Measurements from ENCODE around the gene VCPKMT.

DNA sequence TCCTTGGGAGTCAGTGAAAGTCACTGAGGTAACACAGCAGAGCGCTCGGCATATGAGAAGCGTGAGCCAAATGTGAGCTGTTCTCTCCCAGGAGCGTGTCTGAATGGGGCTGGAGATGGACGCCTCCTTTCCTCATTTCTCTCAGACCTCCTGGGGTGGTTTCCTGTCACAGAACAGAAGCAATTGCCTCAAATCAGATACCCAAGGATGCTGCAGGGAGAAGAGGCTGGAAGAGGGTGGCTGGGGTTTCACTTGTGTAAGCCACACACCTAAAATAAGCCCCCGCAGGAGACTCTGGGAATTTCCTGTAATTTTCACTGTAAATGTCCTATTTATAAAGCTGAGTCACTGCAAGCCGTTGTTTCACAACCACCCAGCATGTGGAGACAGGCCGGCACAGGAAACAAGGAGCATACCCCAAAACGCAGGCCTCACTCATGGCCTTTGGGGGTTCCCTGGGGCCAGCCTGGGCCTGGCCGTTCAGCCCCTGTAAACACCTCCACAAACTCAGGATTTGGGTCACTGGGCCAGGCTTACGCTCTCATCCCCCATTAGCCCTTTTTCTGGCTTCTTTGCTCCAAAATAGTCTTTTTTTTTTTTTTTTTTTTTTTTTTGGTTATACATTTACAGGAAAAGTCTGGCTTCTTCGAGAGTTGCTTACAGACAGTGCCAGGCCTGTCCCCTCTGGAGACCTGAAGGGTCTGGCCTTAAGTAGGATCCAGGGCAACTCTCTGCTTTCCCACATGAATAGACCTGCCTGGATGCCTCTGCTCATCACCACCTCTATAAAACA is 55.3 kb downstream of the VCPKMT start:
- TF ChIP-seq, protein P1, sequence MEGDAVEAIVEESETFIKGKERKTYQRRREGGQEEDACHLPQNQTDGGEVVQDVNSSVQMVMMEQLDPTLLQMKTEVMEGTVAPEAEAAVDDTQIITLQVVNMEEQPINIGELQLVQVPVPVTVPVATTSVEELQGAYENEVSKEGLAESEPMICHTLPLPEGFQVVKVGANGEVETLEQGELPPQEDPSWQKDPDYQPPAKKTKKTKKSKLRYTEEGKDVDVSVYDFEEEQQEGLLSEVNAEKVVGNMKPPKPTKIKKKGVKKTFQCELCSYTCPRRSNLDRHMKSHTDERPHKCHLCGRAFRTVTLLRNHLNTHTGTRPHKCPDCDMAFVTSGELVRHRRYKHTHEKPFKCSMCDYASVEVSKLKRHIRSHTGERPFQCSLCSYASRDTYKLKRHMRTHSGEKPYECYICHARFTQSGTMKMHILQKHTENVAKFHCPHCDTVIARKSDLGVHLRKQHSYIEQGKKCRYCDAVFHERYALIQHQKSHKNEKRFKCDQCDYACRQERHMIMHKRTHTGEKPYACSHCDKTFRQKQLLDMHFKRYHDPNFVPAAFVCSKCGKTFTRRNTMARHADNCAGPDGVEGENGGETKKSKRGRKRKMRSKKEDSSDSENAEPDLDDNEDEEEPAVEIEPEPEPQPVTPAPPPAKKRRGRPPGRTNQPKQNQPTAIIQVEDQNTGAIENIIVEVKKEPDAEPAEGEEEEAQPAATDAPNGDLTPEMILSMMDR (IDR thresholded peaks at IDR 0.05; ENCODE audit: low read depth, low read length) = no peak
- no peak for TF ChIP-seq EZH2phosphoT487 (IDR thresholded peaks at IDR 0.05; ENCODE audit: low read depth)

Measured in OCI-LY3 (cell line).